Ovary (tissue), 3 donors: ENCODE data around the gene SSC4D.

Source experiments
- EP300 ChIP-seq: sonication (generic); formaldehyde crosslinking; IDR thresholded peaks from one replicate; pipeline ENCODE4 v1.6.1; 2017; ENCODE audit warnings: antibody characterized with exemption
- TF ChIP-seq, protein P1 (sequence below), 3 donors: fragments of 450-650 bp in 2 of 3; fragments of 200-600 bp in 1 of 3; IDR thresholded peaks; one replicate each; pipeline versions ENCODE4 v1.5.1 to v1.8.0; 2016 to 2022; ENCODE audit warnings: antibody characterized with exemption in 3 of 3, mild to moderate bottlenecking in 1 of 3
- donor health status: DM: no; HTN: no; CAD: no.

- no peak for TF ChIP-seq EP300
- TF ChIP-seq, protein P1, sequence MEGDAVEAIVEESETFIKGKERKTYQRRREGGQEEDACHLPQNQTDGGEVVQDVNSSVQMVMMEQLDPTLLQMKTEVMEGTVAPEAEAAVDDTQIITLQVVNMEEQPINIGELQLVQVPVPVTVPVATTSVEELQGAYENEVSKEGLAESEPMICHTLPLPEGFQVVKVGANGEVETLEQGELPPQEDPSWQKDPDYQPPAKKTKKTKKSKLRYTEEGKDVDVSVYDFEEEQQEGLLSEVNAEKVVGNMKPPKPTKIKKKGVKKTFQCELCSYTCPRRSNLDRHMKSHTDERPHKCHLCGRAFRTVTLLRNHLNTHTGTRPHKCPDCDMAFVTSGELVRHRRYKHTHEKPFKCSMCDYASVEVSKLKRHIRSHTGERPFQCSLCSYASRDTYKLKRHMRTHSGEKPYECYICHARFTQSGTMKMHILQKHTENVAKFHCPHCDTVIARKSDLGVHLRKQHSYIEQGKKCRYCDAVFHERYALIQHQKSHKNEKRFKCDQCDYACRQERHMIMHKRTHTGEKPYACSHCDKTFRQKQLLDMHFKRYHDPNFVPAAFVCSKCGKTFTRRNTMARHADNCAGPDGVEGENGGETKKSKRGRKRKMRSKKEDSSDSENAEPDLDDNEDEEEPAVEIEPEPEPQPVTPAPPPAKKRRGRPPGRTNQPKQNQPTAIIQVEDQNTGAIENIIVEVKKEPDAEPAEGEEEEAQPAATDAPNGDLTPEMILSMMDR (IDR thresholded peaks at IDR 0.05): no peak
Measured at GRCh38 chr7:76407718-76408117, 1.8 kb downstream of the SSC4D start.
